Natural killer cell (primary cell): ENCODE measurements around the gene TMEM163. TPM values are rescaled to one million over a fixed set of nuclear protein-coding genes. Genes with fewer than 3 reads are reported as not detected.
A peak's percentile ranks its signal among the peaks of the same experiment; 100 is the strongest.
"Not testable (repeated sequence)": the region's sequence is repeated elsewhere in the genome, so short reads cannot be mapped to it uniquely, and the experiment has no call there.

Experiments used
- ATAC-seq, 3 donors: fragments of 150-1000 bp in 2 of 3; fragments of 200-7000 bp in 1 of 3; cut with Tn5 transposase; 1 replicate in 1 of 3; 2 replicates in 2 of 3; pipeline ENCODE4 v1.10.0; 2021; ENCODE audit warnings: mild to moderate bottlenecking in 2 of 3, moderate library complexity in 2 of 3
- DNase-seq, 2 donors: peaks; one replicate each; pipeline versions ENCODE4 v3.0.0 to v3.0.0-alpha.2; 2013 to 2021; ENCODE audit warnings: mixed read lengths in 1 of 2
- H3K27ac ChIP-seq: one replicate; pipeline ENCODE4 v1.5.1; 2013; ENCODE audit warnings: mild to moderate bottlenecking, low read length
- H3K27me3 ChIP-seq: one replicate; pipeline ENCODE4 v1.6.1; 2013; ENCODE audit warnings: low read length; ENCODE audit not compliant: control insufficient read depth, insufficient read depth
- H3K36me3 ChIP-seq: one replicate; pipeline ENCODE4 v1.6.1; 2013; ENCODE audit warnings: low read length; ENCODE audit not compliant: control insufficient read depth, insufficient read depth
- H3K4me1 ChIP-seq: one replicate; pipeline ENCODE4 v1.6.1; 2013; ENCODE audit warnings: low read length; ENCODE audit not compliant: control insufficient read depth, insufficient read depth
- H3K4me3 ChIP-seq: one replicate; pipeline ENCODE4 v1.5.1; 2013; ENCODE audit warnings: low read length
- H3K9me3 ChIP-seq: one replicate; pipeline ENCODE4 v1.6.1; 2013; ENCODE audit warnings: low read length; ENCODE audit not compliant: control insufficient read depth, insufficient read depth
- H3K27ac Mint-ChIP-seq, 2 donors: one replicate each; pipeline ENCODE4 v1.8.0; 2022; ENCODE audit warnings: mild to moderate bottlenecking in 2 of 2, mixed read lengths in 2 of 2, moderate library complexity in 1 of 2
- H3K27me3 Mint-ChIP-seq, 2 donors: one replicate each; pipeline ENCODE4 v1.8.0; 2022; ENCODE audit warnings: low read depth in 2 of 2, mixed read lengths in 2 of 2
- H3K36me3 Mint-ChIP-seq: one replicate; pipeline ENCODE4 v1.8.0; 2022; ENCODE audit warnings: mixed read lengths
- H3K4me1 Mint-ChIP-seq, 2 donors: one replicate each; pipeline ENCODE4 v1.8.0; 2022; ENCODE audit warnings: mixed read lengths in 2 of 2
- H3K4me3 Mint-ChIP-seq: one replicate; pipeline ENCODE4 v1.8.0; 2022; ENCODE audit warnings: mild to moderate bottlenecking, moderate library complexity, mixed read lengths
- H3K9me3 Mint-ChIP-seq, 2 donors: one replicate each; pipeline ENCODE4 v1.8.0; 2022; ENCODE audit warnings: mixed read lengths in 2 of 2
- WGBS: methylation state at CpG from one replicate; pipeline ENCODE4 v1.1.7; 2013; ENCODE audit warnings: missing lambda C conversion rate; ENCODE audit not compliant: insufficient coverage; 5-methylcytosine and 5-hydroxymethylcytosine counted together
- intact Hi-C: fragments of 100-400 bp; cut with micrococcal nuclease; formaldehyde crosslinking; loops from one replicate; pipeline ENCODE4 v1.14.2; 2022
- total RNA-seq, 4 donors: library from RNA; stranded (reverse); fragments of 120-200 nt in 1 of 4; gene quantifications; one replicate each; pipeline versions ENCODE4 v1.2.3 to v1.2.4, GENCODE V29; 2013 to 2022
- TF ChIP-seq, protein P1 (sequence below): fragments of 200-600 bp; IDR thresholded peaks from one replicate; pipeline ENCODE4 v1.8.0; 2022; ENCODE audit warnings: antibody characterized with exemption

TMEM163 gene
- total RNA-seq, 3 donors from 2014 or later (not counting 1 experiment from before 2014, with no cell fraction given) = 6.8 to 11.6 (median 10.3) TPM

DNA sequence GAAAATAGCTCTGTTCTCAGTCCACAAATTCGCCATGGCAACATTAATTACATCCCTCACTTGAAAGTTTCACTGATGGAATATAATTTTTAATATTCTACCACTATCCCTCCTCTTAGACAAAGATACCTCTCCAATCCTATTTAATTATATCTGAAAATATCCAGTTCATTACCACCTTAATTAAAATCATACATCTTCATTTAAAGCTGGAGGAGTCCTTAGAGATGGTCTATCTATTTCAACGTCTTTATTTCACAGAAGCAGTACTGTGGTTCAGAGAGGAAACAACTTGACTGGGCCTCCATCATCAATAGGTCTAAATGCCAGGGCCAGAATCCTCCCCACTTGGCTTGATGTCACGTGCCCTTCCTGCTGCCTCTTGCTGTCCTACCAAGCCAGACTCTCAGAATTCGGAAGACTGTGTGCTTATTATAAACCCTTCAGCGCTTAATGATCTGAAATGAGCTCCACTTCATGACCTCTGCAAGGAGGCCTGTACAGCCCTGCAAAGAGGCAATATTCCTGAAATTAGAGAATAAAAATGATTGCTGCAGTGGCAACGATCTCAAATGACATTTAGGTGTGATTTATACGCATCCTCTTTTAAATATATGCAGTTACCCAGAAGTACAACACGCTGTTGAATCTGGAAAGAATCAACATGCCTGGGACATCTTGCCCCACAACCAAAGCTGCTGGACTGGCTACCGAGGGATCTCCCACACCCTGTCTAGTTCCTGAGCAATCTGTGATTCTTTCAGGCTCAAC lies 146.3 kb downstream of the TMEM163 start:
- Mint-ChIP-seq H3K27ac (no peak overlapping the region), H3K4me3 (no peak overlapping the region), H3K36me3 (no peaks in the 10 kb centered on the region), H3K9me3 (no peaks in the 10 kb centered on the region), H3K27me3 (no peaks in the 10 kb centered on the region), H3K4me1 (peaks cover 6 to 40% of the 10 kb centered on the region in 2 donors)
- no peak for ATAC-seq
- Histone ChIP-seq H3K36me3 (no peaks in the 10 kb centered on the region), H3K9me3 (no peaks in the 10 kb centered on the region), H3K27me3 (no peaks in the 10 kb centered on the region), H3K27ac (no peak overlapping the region), H3K4me3 (no peak overlapping the region), H3K4me1 (no peaks in the 10 kb centered on the region)
- 81% methylated on average over 7 of the region's 9 CpGs for WGBS
- TF ChIP-seq, protein P1, sequence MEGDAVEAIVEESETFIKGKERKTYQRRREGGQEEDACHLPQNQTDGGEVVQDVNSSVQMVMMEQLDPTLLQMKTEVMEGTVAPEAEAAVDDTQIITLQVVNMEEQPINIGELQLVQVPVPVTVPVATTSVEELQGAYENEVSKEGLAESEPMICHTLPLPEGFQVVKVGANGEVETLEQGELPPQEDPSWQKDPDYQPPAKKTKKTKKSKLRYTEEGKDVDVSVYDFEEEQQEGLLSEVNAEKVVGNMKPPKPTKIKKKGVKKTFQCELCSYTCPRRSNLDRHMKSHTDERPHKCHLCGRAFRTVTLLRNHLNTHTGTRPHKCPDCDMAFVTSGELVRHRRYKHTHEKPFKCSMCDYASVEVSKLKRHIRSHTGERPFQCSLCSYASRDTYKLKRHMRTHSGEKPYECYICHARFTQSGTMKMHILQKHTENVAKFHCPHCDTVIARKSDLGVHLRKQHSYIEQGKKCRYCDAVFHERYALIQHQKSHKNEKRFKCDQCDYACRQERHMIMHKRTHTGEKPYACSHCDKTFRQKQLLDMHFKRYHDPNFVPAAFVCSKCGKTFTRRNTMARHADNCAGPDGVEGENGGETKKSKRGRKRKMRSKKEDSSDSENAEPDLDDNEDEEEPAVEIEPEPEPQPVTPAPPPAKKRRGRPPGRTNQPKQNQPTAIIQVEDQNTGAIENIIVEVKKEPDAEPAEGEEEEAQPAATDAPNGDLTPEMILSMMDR = no peak
- intact Hi-C loops = no loop called here
- DNase-seq = no peak

DNA sequence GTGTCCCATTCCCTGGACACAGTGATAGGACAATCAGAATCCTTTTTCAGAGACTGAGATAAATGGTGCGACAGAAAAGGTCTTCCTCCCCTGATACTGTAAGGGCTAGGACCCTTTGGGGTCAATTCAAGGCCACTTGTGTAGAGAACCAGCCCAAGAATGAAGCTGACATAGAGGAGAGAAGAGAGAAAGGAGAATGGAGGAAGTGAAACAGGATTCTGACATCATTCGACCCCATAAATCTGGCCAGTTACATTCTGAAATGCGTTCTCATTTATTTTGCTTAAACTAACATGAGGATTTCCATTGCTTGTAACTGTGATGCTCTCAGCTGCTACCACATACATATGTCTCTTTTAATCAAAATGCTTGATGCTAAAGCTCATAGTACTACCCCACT lies 148.1 kb downstream of the TMEM163 start:
- no peak for DNase-seq
- Histone ChIP-seq H3K4me3 (no peak overlapping the region), H3K36me3 (no peaks in the 10 kb centered on the region), H3K9me3 (no peaks in the 10 kb centered on the region), H3K27ac (no peak overlapping the region), H3K4me1 (no peaks in the 10 kb centered on the region), H3K27me3 (no peaks in the 10 kb centered on the region)
- Mint-ChIP-seq H3K27ac (no peak overlapping the region), H3K36me3 (no peaks in the 10 kb centered on the region), H3K9me3 (no peaks in the 10 kb centered on the region), H3K4me1 (peaks cover 0 to 32% of the 10 kb centered on the region in 2 donors), H3K27me3 (peaks cover 0 to 1% of the 10 kb centered on the region in 2 donors), H3K4me3 (no peak overlapping the region)
- intact Hi-C loops = no loop called here
- 77% methylated on average over 3 of the region's 3 CpGs for WGBS
- ATAC-seq = no peak
- TF ChIP-seq, protein P1 = no peak

DNA sequence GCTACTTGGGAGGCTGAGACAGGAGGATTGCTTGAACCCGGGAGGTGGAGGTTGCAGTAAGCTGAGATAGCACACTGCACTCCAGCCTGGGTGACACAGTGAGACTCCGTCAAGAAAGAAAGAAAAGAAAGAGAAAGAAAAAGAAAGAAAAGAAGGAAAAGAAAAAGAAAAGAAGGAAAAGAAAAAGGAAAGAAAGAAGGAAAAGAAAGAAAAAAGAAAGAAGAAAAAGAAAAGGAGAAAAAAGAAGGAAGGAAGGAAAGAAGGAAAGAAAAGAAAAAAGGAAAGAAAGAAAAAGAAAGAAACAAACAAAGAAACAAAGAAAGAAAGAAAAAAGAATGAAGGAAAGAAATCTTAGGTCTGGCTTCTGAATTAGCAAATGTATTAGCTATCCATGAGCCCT lies 150.4 kb downstream of the TMEM163 start:
- H3K4me1 Mint-ChIP-seq = peaks cover 7 to 35% of the 10 kb centered on the region in 2 donors
- H3K27me3 Mint-ChIP-seq = peaks cover 0 to 2% of the 10 kb centered on the region in 2 donors
- no peak overlapping the region for H3K27ac ChIP-seq
- no peaks in the 10 kb centered on the region for H3K9me3 Mint-ChIP-seq
- TF ChIP-seq, protein P1 = no peak
- H3K27ac Mint-ChIP-seq = no peak overlapping the region
- H3K4me3 ChIP-seq = no peak overlapping the region
- DNase-seq (no peak), ATAC-seq (no peak)
- no peaks in the 10 kb centered on the region for H3K27me3 ChIP-seq
- H3K4me3 Mint-ChIP-seq = no peak overlapping the region
- H3K36me3 ChIP-seq = no peaks in the 10 kb centered on the region
- intact Hi-C loops = no loop called here
- peaks cover 3% of the 10 kb centered on the region for H3K4me1 ChIP-seq
- H3K9me3 ChIP-seq = no peaks in the 10 kb centered on the region
- 97% methylated on average over 2 of the region's 2 CpGs for WGBS
- no peaks in the 10 kb centered on the region for H3K36me3 Mint-ChIP-seq

DNA sequence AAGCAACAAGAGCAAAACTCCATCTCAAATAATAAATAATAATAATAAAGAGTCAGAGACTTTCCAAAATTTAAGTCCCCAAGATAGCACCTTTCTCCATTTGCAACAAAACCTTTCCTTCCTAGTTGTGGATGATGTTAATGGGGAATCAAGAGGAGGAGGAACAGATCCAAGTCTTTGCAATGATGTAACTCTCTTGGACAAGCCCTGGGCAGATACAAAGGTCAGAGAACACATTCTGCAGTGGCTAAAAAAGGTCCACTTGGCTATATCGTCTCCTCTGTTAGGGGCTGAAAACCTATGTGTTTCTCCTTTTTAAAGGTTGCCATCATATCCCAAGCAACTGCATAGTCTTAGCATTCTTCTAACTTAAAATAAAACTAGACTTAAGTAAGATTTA lies 151.1 kb downstream of the TMEM163 start:
- no peaks in the 10 kb centered on the region for H3K36me3 Mint-ChIP-seq
- Histone ChIP-seq H3K4me1 (peaks cover 3% of the 10 kb centered on the region), H3K9me3 (no peaks in the 10 kb centered on the region), H3K4me3 (no peak overlapping the region), H3K27me3 (no peaks in the 10 kb centered on the region), H3K27ac (no peak overlapping the region), H3K36me3 (no peaks in the 10 kb centered on the region)
- no peak overlapping the region for H3K4me3 Mint-ChIP-seq
- ATAC-seq (no peak), DNase-seq (no peak)
- H3K9me3 Mint-ChIP-seq = no peaks in the 10 kb centered on the region
- H3K27ac Mint-ChIP-seq = no peak overlapping the region
- peaks cover 0 to 2% of the 10 kb centered on the region in 2 donors for H3K27me3 Mint-ChIP-seq
- intact Hi-C loops = no loop called here
- TF ChIP-seq, protein P1 = no peak
- H3K4me1 Mint-ChIP-seq = peaks cover 7 to 37% of the 10 kb centered on the region in 2 donors
- WGBS = 87% methylated on average over 1 of the region's 1 CpG

DNA sequence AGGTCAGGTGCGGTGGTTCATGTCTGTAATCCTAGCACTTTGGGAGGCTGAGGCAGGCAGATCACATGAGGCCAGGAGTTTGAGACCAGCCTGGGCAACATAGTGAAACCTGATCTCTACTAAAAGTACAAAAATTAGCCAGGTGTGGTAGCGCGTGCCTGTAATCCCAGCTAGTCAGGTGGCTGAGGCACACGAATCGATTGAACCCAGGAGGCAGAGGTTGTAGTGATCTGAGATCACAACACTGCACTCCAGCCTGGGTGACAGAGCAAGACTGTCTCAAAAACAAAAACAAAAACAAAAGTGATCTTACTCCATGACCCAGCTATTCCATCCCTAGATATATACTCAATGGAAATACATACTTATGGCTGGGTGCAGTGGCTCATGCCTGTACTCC lies 153.8 kb downstream of the TMEM163 start:
- DNase-seq, H3K4me3 ChIP-seq, H3K9me3 ChIP-seq, H3K36me3 Mint-ChIP-seq, H3K4me3 Mint-ChIP-seq, ATAC-seq, H3K27me3 ChIP-seq, H3K9me3 Mint-ChIP-seq, H3K36me3 ChIP-seq, H3K27ac ChIP-seq, H3K4me1 ChIP-seq, intact Hi-C loops, H3K27me3 Mint-ChIP-seq: not testable (repeated sequence)
- WGBS = 78% methylated on average over 5 of the region's 5 CpGs
- peaks cover 12 to 50% of the 10 kb centered on the region in 2 donors for H3K4me1 Mint-ChIP-seq
- H3K27ac Mint-ChIP-seq = peak overlapping the region in 1 of 2 donors; percentile 8
